HAP-1 (cell line): Measurements from ENCODE around the gene YIPF5.

Source experiments
- DNase-seq, 2 experiments: peaks; one replicate each; pipeline ENCODE4 v3.0.0-alpha.2; 2016 to 2020; ENCODE audit warnings: low spot score in 2 of 2
- H3K27me3 ChIP-seq: fragments of 250-450 bp; sonication (Bioruptor Pico); 2 replicates; pipeline ENCODE4 v1.5.1; 2020; ENCODE audit warnings: low read depth, mild to moderate bottlenecking, moderate library complexity
- H3K36me3 ChIP-seq: fragments of 250-450 bp; sonication (Bioruptor Pico); replicated peaks from 2 replicates; pipeline ENCODE4 v1.5.1; 2020; ENCODE audit warnings: mild to moderate bottlenecking
- H3K4me1 ChIP-seq: fragments of 250-450 bp; sonication (Bioruptor Pico); 2 replicates; pipeline ENCODE4 v1.5.1; 2020; ENCODE audit warnings: mild to moderate bottlenecking
- H3K4me3 ChIP-seq: fragments of 250-450 bp; sonication (Bioruptor Pico); 2 replicates; pipeline ENCODE4 v1.5.1; 2020; ENCODE audit warnings: mild to moderate bottlenecking, moderate library complexity
- H3K9me3 ChIP-seq: fragments of 250-450 bp; sonication (Bioruptor Pico); 2 replicates; pipeline ENCODE4 v1.5.1; 2020; ENCODE audit warnings: mild to moderate bottlenecking, moderate library complexity
- in situ Hi-C: fragments of 300-500 bp; cut with MboI; formaldehyde crosslinking; loops from 3 replicates; pipeline ENCODE4 v1.14.3; 2020; ENCODE audit warnings: low sequenced_read_pairs, inconsistent platforms, mixed read lengths

YIPF5 gene

DNA sequence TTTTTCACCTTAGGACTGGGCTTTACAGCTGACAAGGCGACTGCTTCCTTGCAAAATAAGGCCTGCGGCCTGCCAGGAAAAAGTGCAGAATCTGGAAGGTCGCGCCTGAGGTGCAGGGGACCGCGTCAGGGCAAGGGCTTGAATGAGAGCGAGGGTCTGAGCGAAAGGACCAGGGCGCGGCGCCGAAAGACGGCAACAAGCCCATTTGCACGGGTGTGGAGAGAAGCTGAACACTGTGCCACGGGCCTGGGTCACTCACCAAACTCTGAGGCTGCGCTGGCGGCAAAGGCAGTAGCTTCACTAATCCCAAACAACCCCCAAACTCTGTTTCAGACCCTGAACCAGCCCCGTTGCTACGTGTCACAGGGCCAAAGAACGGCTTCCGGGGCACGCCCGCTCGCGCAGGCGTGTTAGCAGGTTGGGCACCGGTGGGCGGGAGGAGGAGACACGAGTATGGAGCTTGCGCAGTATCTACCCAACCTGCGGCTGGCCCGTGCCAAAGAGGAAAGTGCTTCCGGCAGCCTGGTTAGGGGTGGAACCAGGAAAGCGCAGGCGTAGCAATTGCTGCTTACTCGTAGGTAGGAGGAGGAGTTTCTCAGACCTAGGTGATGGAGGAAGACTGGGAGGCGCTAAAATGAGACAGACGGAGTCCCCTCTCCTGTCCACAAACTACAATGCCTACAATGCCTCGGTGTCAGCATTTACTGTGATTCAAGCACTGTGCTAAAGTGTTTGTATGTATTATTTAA is at the start of gene YIPF5, which contains the start of gene KCTD16:
YIPF5 (minus strand) TSS at position 384 of the 749 bp plus-strand sequence. CDS start 704 bp downstream, outside the sequence.
KCTD16 (plus strand) TSS at position 598 of the 749 bp plus-strand sequence.
- peaks cover 15% of the 10 kb centered on the region for H3K4me1 ChIP-seq
- H3K36me3 ChIP-seq = peaks cover 9% of the 10 kb centered on the region; the same call in 1 of the 2 replicates
- peak; percentile 95 to 96 for DNase-seq
- no peaks in the 10 kb centered on the region for H3K9me3 ChIP-seq
- peak within 1 kb of the TSS; percentile 81 for H3K4me3 ChIP-seq
- in situ Hi-C loops = no loop called here
- H3K27me3 ChIP-seq = no peaks in the 10 kb centered on the region; the same call in 1 of the 2 replicates

DNA sequence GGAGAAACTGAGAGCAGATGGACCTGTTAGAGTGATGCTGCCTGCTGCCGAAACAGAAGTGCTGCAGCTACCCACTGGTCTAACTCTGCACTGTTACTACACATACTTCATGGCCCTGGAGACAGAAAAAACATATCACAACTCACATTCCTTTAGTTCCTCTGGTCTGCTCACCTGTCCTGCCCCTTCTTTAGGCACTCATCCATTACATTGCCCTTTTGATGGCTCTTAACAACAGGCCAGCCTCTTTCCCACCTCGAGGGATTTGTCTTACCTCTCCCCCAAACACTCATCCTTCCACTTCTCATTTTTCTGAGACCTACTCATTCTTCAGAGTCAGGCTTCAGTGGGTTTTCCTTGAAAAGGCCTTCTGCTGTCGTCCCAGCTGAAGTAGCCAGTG is 49.4 kb upstream of the YIPF5 start:
- Histone ChIP-seq H3K9me3 (no peaks in the 10 kb centered on the region), H3K4me3 (no peak overlapping the region), H3K27me3 (peaks cover 15% of the 10 kb centered on the region), H3K36me3 (no peaks in the 10 kb centered on the region), H3K4me1 (no peaks in the 10 kb centered on the region)
- in situ Hi-C loops = no loop called here
- no peak for DNase-seq

DNA sequence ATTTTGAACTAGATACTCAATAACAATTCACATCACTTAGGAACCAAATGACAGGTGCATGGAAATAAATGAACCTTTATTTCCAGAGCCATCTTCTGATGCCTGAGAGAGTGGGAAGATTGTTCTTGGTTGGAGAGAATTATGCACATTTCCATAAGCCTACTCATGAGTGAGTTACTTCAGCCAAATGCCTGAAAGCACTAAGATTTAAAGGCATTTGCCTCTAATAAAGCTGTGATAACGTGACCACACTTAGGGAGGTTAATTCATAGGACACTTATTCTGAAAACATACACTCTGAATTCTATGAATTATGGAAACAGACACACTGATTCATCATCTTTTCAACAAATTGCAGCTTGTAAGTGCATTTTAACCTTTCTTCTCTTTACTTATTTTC is 40.2 kb upstream of the YIPF5 start:
- in situ Hi-C loops = no loop called here
- no peaks in the 10 kb centered on the region for H3K9me3 ChIP-seq

DNA sequence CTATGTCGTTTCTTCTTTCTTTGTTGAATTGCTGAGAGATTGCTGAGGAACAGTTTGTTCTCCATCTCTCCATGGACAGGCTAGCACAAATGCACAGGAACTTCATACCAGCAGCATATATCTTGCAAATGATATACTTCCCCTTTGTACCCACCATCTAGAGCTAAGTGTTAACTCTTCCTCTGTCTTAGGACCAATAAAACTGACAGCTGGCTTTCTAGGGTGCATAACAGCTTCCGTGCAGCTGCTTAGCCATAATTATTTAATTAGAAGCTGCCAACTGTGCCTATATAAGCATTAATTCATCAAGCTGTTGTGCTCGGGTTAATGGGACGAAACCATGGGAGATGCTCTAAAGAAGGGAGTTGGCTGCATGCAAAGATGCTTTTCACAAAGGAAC is 38.9 kb upstream of the YIPF5 start:
- Histone ChIP-seq H3K27me3 (peaks cover 56% of the 10 kb centered on the region), H3K4me1 (no peaks in the 10 kb centered on the region), H3K9me3 (no peaks in the 10 kb centered on the region), H3K36me3 (no peaks in the 10 kb centered on the region), H3K4me3 (no peak overlapping the region)
- in situ Hi-C loops = no loop called here
- DNase-seq = no peak

More for the DNA sequence above, 40.2 kb upstream of the YIPF5 start:
- no peak for DNase-seq
- Histone ChIP-seq H3K36me3 (no peaks in the 10 kb centered on the region), H3K27me3 (peaks cover 44% of the 10 kb centered on the region), H3K4me1 (no peaks in the 10 kb centered on the region), H3K4me3 (no peak overlapping the region)

DNA sequence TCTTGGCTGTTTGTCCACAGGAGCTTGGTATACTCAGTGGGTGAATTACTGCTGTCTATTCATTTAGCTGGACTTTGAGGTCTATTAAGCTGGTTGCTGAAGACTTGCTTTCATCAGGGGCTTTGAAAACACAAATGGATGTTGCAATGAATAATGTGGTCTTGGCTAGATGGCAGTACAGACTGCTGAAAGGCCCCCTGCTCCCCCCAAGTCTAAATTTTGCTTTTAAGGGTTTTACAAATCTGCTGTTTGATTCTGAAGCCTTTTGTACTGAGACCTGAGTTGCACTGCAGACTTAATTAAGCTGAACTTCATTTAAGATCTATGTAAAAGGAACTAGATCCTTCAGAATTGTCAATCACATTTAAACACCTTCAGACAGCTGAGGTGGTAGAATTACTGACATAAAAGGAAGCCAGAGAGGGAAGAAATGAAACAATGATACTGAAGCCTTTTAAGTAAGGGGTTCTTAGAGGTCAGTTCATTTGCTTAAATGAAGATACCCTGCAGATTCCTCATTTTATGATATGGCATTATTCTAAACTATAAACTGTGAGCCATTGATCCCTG is 37.5 kb upstream of the YIPF5 start:
- no peak for DNase-seq
- in situ Hi-C loops = no loop called here
- Histone ChIP-seq H3K27me3 (peaks cover 54% of the 10 kb centered on the region), H3K9me3 (no peaks in the 10 kb centered on the region), H3K4me3 (no peak overlapping the region), H3K36me3 (no peaks in the 10 kb centered on the region), H3K4me1 (no peaks in the 10 kb centered on the region)

DNA sequence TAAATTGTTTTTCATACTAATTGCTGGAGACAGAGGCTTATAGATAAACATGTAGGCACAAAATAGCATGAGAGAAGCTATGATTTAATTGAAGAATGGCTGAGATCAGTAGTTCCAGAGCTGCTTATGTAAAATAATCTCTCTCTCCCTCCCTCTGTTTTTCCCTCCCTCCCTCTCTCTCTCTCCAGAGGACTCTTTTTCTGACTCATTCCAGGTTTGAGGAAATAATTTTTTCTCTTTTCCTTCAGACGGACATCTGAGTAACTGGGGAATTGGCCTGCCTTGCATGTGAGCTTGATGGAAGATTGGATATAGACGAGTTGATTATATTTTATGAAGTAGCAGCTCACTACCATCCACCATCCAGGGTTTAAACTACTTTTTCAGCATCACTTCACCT is 35.7 kb upstream of the YIPF5 start:
- H3K4me1 ChIP-seq = no peaks in the 10 kb centered on the region
- DNase-seq = no peak
- H3K36me3 ChIP-seq = no peaks in the 10 kb centered on the region
- no peak overlapping the region for H3K4me3 ChIP-seq
- H3K9me3 ChIP-seq = no peaks in the 10 kb centered on the region
- H3K27me3 ChIP-seq = peaks cover 55% of the 10 kb centered on the region
- in situ Hi-C loops = no loop called here

DNA sequence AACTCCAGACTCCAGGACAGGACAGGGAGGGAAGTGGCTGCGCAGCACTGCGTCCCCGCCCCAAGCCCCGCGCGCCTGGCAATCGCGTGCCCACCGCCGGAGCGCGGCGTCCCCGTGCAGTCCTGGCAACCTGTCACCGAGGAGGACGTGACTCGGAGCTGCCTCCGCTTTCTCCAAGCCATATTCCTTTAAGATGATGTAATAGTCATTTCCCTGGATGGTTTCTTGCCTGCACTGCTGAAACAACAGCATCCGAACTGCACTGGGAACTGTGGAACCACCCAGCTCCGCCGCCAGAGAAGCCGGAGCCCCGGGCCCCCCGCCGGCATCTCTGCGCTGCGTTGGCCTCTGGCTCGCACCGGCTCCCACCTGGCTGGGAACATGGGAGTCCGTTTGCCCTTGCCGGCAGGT is 34.7 kb upstream of the YIPF5 start:
- Histone ChIP-seq H3K9me3 (no peaks in the 10 kb centered on the region), H3K4me3 (peak overlapping the region; percentile 3; the same call in 1 of the 2 replicates), H3K27me3 (peaks cover 58% of the 10 kb centered on the region), H3K36me3 (no peaks in the 10 kb centered on the region), H3K4me1 (no peaks in the 10 kb centered on the region)
- DNase-seq = peak in 1 of 2 experiments; percentile 10
- in situ Hi-C loops = no loop called here

DNA sequence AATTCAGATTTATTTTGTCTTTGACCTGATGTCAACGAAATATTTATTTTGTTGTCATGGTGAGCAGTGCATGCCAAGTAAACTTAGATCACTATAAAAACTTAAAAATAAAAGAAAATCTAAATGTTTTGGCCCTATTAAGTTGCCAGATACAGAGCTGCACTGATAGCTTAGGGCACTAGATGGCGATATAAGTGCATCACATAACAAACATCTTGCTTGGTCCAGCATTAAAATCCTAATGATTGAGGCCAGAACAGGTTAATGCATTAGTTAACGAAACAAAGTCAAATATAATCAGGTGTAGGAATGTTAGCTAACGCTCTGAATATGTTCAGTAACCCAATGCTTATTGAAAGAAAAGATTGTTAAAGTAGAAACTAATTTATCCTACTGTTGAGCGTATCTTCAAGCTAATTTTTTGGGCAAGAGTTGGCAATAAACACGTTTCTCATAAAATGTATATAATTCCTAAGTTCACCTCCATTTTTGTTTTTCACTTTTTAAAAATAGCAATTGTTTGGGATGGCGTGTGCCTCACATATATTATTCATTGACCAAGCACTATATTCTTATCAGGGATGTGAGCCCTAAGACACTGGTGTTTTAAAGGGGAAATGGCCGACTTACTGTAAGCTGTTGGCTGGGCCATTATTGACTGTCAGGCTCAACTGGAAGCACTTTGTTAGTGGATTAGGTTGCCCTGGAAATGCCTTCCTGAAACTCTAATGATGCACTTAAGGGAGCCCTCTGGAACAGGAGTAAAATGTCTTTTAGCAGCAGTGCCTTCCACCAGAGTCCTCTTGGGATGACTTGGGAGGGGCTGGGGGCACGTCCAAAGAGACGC is 33.5 kb upstream of the YIPF5 start:
- peaks cover 59% of the 10 kb centered on the region for H3K27me3 ChIP-seq
- in situ Hi-C loops = no loop called here
- DNase-seq = peak; percentile 56 to 65
- H3K4me1 ChIP-seq = no peaks in the 10 kb centered on the region
- H3K9me3 ChIP-seq = no peaks in the 10 kb centered on the region
- no peaks in the 10 kb centered on the region for H3K36me3 ChIP-seq
- H3K4me3 ChIP-seq = no peak overlapping the region

DNA sequence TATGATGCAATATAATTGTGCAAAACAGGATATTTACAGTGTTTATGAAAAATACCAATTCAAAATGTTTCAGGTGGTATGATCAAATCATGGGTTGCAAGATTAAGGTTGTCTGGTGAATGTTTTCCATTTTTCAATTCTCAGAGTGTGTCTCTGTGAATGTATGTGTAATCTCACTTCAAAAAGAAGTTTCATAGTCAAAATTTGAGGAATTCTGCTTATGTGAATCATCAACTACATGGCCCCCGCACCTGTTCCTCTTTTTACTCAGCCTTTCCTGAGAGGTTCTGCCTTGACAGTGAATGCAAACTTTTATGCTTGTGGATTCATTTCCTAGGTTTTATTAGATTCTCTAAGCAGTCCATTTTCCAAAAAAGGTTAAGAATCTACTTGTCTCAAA is 32.3 kb upstream of the YIPF5 start:
- no peaks in the 10 kb centered on the region for H3K9me3 ChIP-seq
- H3K27me3 ChIP-seq = peaks cover 58% of the 10 kb centered on the region
- H3K4me1 ChIP-seq = no peaks in the 10 kb centered on the region
- no peaks in the 10 kb centered on the region for H3K36me3 ChIP-seq
- in situ Hi-C loops = no loop called here
- no peak for DNase-seq
- no peak overlapping the region for H3K4me3 ChIP-seq

DNA sequence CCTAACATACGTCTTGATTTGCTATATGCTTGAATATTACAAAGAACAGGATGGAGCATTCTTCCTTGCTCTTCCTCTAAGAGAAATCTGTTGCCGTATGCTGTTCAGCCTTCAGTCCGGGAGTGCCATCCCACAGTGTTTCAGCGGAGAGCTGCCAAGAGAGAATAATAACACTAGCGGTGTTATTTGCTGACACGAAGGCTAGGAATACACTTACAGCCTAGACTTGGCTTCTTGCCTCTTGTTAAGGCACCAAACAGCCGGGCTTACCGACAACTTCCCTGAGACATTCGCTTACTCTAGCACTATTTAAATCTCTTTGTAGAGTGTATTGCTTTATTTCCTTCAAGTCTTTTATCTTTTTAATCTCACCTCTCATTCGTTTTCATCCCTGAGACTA is 31.6 kb upstream of the YIPF5 start:
- Histone ChIP-seq H3K27me3 (peaks cover 52% of the 10 kb centered on the region), H3K36me3 (no peaks in the 10 kb centered on the region), H3K4me1 (no peaks in the 10 kb centered on the region), H3K9me3 (no peaks in the 10 kb centered on the region), H3K4me3 (no peak overlapping the region)
- in situ Hi-C loops = no loop called here
- no peak for DNase-seq

DNA sequence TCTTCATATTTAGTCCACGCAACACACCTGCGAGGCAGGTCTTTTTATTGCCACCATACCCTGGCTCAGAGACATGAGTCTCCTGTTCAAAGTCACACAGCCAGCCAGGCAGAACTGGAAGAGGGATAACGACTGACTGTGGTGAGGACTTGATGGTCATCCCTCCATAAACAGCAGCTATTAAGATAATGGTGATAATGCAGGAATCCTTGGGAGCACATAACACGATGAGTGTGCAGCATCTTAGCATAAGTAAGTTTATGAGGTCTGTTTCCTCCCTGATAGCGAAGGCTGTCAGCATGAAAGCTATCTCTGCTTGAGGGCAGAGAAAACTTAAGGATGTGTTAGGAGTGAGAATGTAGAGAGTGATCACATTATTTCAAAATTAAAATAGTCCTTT is 31.1 kb upstream of the YIPF5 start:
- H3K36me3 ChIP-seq = no peaks in the 10 kb centered on the region
- in situ Hi-C loops = no loop called here
- peaks cover 47% of the 10 kb centered on the region for H3K27me3 ChIP-seq
- no peak for DNase-seq
- H3K9me3 ChIP-seq = no peaks in the 10 kb centered on the region
- no peaks in the 10 kb centered on the region for H3K4me1 ChIP-seq
- no peak overlapping the region for H3K4me3 ChIP-seq

DNA sequence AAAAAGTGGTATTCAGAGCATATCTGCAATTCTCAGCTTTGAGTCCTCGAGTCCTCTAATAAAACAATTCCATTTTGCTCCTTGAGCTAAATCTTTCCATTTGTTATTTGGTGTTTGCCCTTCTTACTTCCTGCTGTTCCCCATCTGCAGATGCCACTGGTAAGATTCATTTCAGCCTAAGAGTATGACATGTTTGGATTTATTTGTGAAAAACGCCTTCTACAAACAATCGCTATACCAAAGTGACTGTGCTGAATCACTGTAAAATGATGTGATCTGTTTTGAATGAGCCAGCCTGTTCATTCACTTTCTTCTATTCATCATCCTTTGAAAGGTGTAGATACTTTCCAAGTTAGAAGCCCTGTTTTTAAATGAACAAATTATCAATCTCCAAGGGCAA is 27.9 kb upstream of the YIPF5 start:
- H3K36me3 ChIP-seq = no peaks in the 10 kb centered on the region
- in situ Hi-C loops = no loop called here
- no peaks in the 10 kb centered on the region for H3K4me1 ChIP-seq
- H3K4me3 ChIP-seq = no peak overlapping the region
- DNase-seq = no peak
- H3K9me3 ChIP-seq = no peaks in the 10 kb centered on the region
- H3K27me3 ChIP-seq = peaks cover 40% of the 10 kb centered on the region

DNA sequence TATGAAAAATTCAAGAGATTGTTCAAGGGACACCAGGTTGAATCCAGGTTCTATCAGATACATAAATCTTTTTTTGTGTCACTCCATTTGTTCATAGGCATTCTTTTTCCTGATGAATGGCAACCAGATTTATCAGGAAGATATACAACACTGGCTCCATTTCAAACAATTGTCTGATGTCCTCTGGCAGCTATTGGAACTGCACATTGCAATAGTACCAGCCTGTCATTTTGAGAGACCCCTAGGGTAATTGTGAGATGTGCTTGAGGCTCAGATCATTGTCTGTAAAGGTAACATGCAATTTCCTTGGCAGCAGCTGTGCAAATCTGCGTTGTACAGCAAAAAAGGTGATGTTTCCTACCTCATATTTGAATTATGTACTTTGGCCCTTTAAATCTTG is 26.2 kb upstream of the YIPF5 start:
- Histone ChIP-seq H3K36me3 (no peaks in the 10 kb centered on the region), H3K4me3 (no peak overlapping the region), H3K4me1 (no peaks in the 10 kb centered on the region), H3K27me3 (peaks cover 50% of the 10 kb centered on the region), H3K9me3 (no peaks in the 10 kb centered on the region)
- in situ Hi-C loops = no loop called here
- no peak for DNase-seq

DNA sequence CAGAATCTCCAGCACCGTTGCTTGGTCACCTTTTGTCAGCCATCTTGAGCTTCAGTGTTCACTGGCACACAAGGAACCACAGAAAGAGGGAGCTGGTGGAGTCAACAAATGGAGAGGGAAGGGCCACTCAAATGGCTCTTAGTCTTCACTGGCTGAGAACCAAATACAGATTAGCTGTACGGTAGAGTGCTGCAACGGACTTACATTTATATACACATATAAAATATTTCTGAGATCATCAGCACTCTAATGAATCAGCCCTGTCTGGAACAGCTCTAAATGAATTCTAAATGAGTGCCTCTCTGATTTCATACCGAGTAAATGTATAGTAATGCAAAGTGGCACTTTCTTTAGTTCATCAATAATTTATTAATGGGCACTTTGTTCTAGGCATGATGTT is 25.0 kb upstream of the YIPF5 start:
- Histone ChIP-seq H3K36me3 (no peaks in the 10 kb centered on the region), H3K4me3 (no peak overlapping the region), H3K9me3 (no peaks in the 10 kb centered on the region), H3K27me3 (peaks cover 48% of the 10 kb centered on the region), H3K4me1 (no peaks in the 10 kb centered on the region)
- no peak for DNase-seq
- in situ Hi-C loops = no loop called here
